Measurements from ENCODE around the gene LAMB3.

LAMB3 gene

DNA sequence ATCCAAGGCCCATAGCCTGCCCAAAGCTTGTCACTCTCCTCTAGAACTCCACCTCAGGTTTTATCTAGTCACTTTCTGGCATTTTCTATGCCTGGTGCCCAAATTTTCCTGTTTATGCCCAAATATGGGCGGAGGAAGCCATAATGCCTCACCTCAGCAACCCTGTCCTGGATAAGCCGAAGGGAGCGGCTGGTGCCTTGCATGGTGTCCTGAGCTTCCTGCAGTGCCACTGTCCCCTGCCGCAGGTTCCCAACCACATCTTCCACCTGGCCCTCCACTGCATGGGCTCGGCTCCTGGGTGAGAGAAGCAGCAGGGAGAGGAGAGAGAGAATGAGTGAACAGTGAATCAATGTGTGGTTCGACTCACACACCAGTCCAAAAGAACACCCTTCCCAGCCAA, 34.5 kb downstream of the LAMB3 start:
- no peak overlapping the region for H3K4me3 ChIP-seq (ENCODE audit: low read depth, low read length)

DNA sequence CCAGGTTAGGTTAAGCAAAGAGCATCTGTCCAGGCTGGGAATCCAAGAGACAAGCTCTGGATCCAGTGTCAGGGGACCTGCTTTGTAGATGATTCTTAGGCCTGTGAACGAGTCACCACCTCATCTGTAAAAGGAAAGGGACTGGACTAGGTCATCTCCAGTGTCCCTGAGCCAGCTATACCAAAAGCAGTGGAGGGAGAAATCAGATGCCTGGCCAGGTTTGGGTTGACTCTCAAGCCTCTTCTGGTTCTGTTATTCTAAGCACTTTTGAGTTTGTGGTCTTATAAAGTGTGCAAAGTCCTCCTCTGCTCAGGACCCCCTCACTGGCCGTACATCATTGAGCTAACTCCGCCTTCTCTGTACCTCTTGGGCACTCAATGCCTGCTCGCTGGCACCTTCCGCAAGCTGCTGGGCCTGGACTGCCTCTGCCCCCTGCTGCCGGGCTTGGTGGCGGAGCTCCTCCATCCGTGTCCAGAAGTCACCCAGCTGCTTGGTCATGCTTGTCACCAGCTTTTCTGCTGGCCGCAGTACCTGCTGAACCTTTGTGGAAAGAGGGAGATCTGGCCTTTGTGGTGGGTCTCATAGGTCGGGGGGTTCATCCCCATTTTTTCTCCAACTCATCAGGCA, 35.1 kb downstream of the LAMB3 start:
- TF ChIP-seq, protein P1, sequence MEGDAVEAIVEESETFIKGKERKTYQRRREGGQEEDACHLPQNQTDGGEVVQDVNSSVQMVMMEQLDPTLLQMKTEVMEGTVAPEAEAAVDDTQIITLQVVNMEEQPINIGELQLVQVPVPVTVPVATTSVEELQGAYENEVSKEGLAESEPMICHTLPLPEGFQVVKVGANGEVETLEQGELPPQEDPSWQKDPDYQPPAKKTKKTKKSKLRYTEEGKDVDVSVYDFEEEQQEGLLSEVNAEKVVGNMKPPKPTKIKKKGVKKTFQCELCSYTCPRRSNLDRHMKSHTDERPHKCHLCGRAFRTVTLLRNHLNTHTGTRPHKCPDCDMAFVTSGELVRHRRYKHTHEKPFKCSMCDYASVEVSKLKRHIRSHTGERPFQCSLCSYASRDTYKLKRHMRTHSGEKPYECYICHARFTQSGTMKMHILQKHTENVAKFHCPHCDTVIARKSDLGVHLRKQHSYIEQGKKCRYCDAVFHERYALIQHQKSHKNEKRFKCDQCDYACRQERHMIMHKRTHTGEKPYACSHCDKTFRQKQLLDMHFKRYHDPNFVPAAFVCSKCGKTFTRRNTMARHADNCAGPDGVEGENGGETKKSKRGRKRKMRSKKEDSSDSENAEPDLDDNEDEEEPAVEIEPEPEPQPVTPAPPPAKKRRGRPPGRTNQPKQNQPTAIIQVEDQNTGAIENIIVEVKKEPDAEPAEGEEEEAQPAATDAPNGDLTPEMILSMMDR (IDR thresholded peaks at IDR 0.05; ENCODE audit: low read depth, low read length): no peak
- H3K4me3 ChIP-seq (ENCODE audit: low read depth, low read length): no peak overlapping the region

More for the DNA sequence above, 34.5 kb downstream of the LAMB3 start:
- TF ChIP-seq, protein P1 (IDR thresholded peaks at IDR 0.05; ENCODE audit: low read depth, low read length): no peak

DNA sequence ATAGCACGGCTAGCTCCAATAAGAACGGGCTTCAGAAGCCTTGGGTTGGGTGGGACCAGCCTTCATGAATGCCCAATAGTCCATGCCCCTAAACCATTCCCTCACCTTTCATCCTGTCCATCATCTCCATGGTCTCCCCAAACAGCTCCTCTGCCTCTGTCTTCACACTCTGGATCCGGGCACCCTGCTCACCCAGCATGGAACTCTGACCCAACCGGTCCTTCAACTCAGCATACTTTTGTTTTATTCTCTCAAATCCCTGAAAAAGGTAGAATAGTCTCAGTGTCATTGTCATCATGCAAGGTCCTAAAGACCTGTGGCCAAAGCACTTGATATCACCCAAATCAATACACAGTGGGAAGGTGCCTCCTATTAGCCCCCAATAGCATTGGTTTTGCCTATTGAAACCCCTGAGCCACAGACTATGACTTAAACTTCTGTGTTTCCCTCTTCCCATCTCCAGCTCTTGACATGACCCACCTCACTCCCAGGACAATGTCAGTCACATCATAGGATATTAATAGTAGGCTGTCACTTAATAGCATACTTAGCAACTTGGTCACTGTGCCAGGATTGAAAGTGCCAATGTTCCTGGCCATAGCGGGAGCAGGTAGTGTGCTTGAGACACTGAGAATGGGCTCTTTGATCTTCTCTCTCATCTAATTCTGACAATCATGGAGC, 35.7 kb downstream of the LAMB3 start:
- TF ChIP-seq, protein P1 (IDR thresholded peaks at IDR 0.05; ENCODE audit: low read depth, low read length): no peak

DNA sequence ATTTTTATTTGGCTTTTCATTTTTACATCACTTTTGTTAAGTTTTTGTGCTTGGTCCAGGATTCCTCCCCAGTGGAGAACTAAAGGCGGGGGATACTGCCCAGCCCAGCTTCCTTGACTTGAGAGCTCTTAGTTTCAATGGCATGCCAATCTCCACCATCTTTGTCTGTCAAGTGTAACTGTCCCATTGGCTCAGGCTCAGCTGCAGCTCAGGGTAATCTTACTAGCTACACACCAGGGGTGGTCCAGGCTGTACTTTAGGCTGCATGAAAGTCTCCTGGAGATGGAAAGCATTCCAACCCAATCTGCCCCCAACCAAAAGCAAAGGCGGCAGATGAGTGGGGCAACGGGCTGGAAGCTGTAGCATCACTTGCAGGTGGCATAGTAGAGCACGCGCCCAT, 37.3 kb downstream of the LAMB3 start:
- no peak overlapping the region for H3K4me3 ChIP-seq (ENCODE audit: low read depth, low read length)
- TF ChIP-seq, protein P1 (IDR thresholded peaks at IDR 0.05; ENCODE audit: low read depth, low read length): no peak

More for the DNA sequence above, 35.7 kb downstream of the LAMB3 start:
- no peak overlapping the region for H3K4me3 ChIP-seq (ENCODE audit: low read depth, low read length)

DNA sequence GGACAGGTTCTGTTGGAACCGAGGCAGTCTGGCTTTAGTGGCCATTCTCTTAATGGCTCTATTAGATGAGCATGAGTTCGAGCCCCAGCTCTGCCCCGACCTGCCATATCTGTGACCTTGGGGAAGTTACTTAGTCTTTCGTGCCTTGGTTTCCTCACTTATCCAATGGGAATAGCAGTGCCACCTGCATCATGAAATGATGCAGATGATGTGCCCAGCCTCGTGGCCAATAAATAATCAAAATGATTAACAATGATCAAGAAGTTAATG, 38.1 kb downstream of the LAMB3 start:
- no peak overlapping the region for H3K4me3 ChIP-seq (ENCODE audit: low read depth, low read length)
- TF ChIP-seq, protein P1 (IDR thresholded peaks at IDR 0.05; ENCODE audit: low read depth, low read length): no peak

DNA sequence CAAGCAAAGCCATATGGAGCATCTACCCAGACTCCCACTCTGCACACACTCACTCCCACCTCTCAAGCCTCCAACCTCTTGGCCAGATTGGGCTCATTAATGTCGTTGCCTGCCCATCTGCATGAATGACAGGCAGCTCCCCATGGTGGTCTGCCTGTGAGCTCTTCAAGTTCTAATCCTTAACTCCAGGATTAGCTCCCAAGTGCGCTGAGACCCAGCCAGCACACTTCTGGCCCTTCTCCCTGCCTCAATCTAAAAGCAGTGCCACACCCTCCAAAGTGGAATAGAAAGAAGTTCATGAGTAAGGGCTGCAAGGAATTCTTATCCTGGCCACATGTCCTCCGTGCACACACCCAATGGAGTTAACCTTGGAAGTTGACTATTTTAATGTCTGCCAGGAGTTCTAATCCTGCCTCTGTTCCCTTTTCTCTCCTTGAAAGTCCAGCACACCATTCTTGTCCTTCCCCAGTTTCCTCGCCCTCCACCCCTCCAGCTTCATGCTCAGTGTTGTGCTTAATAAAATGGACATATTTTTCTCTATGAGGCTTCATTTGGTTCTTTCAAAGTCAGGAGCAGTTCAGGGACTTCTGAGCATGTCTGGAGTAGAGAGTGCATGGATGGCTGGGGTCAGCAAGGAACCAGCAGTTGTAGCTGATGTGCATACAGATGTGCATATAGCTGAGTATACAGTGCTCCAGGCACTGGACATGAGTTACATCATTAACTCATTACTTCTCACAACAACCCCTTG, 38.6 kb downstream of the LAMB3 start:
- TF ChIP-seq, protein P1 (IDR thresholded peaks at IDR 0.05; ENCODE audit: low read depth, low read length): no peak
- no peak overlapping the region for H3K4me3 ChIP-seq (ENCODE audit: low read depth, low read length)
